Loucy (cell line): ENCODE data around the gene STUM.

Experiments used
- CTCF ChIP-seq: fragments of 200-600 bp; sonication (generic); conservative IDR thresholded peaks from 2 replicates; pipeline ENCODE4 v1.5.1; 2014; ENCODE audit warnings: mild to moderate bottlenecking, antibody characterized with exemption, low read length
- EZH2phosphoT487 ChIP-seq: fragments of 200-600 bp; IDR thresholded peaks from 2 replicates; pipeline ENCODE4 v1.6.1; 2018; ENCODE audit warnings: antibody characterized with exemption, mild to moderate bottlenecking, moderate library complexity, borderline replicate concordance

- TF ChIP-seq CTCF: no peak
- TF ChIP-seq EZH2phosphoT487: no peak
Observed at GRCh38 chr1:226578946-226579578, 30.5 kb downstream of the STUM start.
